Fibroblast of lung (primary cell): ENCODE measurements around the gene SMPD3. TPM values are rescaled to one million over a fixed set of nuclear protein-coding genes. Genes with fewer than 3 reads are reported as not detected.

ENCODE experiments used
- DNase-seq, 2 donors: peaks; one replicate each; pipeline versions ENCODE4 v3.0.0 to v3.0.0-alpha.2; 2010; ENCODE audit warnings: low read depth in 2 of 2
- H2AFZ ChIP-seq: 2 replicates; pipeline ENCODE4 v1.5.1; 2012; ENCODE audit warnings: low read length, control low read depth, inconsistent platforms
- H3K27ac ChIP-seq: 2 replicates; pipeline ENCODE4 v1.5.1; 2011; ENCODE audit warnings: low read length, control low read depth; ENCODE audit not compliant: insufficient read depth
- H3K27me3 ChIP-seq: 2 replicates; pipeline ENCODE4 v1.5.1; 2011; ENCODE audit warnings: mild to moderate bottlenecking, low read length; ENCODE audit not compliant: control insufficient read depth, insufficient read depth
- H3K36me3 ChIP-seq: 2 replicates; pipeline ENCODE4 v1.5.1; 2011; ENCODE audit warnings: low read length; ENCODE audit not compliant: control insufficient read depth, insufficient read depth
- H3K4me1 ChIP-seq: 2 replicates; pipeline ENCODE4 v1.5.1; 2011; ENCODE audit warnings: low read length; ENCODE audit not compliant: control insufficient read depth, insufficient read depth; ENCODE audit errors: extremely low read depth
- H3K4me2 ChIP-seq: 2 replicates; pipeline ENCODE4 v1.5.1; 2011; ENCODE audit warnings: low read length, control low read depth; ENCODE audit not compliant: insufficient read depth; ENCODE audit errors: extremely low read depth
- H3K4me3 ChIP-seq, 4 experiments: fragments of 200-600 bp in 1 of 4; sonication (generic) in 1 of 4; replicated peaks in 1 of 4; 2 replicates each; pipeline ENCODE4 v1.5.1; 2011 to 2016; ENCODE audit warnings: low read length in 4 of 4, low read depth in 3 of 4, mild to moderate bottlenecking in 3 of 4, control low read depth in 2 of 4, inconsistent platforms in 1 of 4, mixed read lengths in 1 of 4; ENCODE audit not compliant: insufficient read depth in 1 of 4; ENCODE audit errors: control extremely low read depth in 1 of 4
- H3K79me2 ChIP-seq: 2 replicates; pipeline ENCODE4 v1.5.1; 2012; ENCODE audit warnings: mild to moderate bottlenecking, low read length, inconsistent platforms; ENCODE audit not compliant: control insufficient read depth, insufficient read depth
- H3K9ac ChIP-seq: 2 replicates; pipeline ENCODE4 v1.5.1; 2011; ENCODE audit warnings: mild to moderate bottlenecking, low read length, control low read depth; ENCODE audit not compliant: insufficient read depth
- H3K9me3 ChIP-seq: 2 replicates; pipeline ENCODE4 v1.5.1; 2012; ENCODE audit warnings: low read depth, low read length; ENCODE audit not compliant: control insufficient read depth, insufficient read depth
- H4K20me1 ChIP-seq: 2 replicates; pipeline ENCODE4 v1.5.1; 2011; ENCODE audit warnings: low read length; ENCODE audit not compliant: control insufficient read depth, insufficient read depth; ENCODE audit errors: extremely low read depth
- EZH2 ChIP-seq: IDR thresholded peaks from 2 replicates; pipeline ENCODE4 v1.5.1; 2012; ENCODE audit warnings: low read length, control low read depth, mild to moderate bottlenecking; ENCODE audit errors: missing control alignments
- polyA plus RNA-seq, 2 donors: library from polyadenylated mRNA; depleted of rRNA in 1 of 2; stranded (reverse) in 1 of 2; unstranded in 1 of 2; fragments of >200 nt; gene quantifications; 2 replicates each; pipeline ENCODE4 v1.2.1, GENCODE V29; 2011 to 2012; ENCODE audit warnings: missing spikeins in 1 of 2
- total RNA-seq: library from RNA; depleted of rRNA; stranded (reverse); fragments of >200 nt; gene quantifications from 2 replicates; pipeline ENCODE4 v1.2.1, GENCODE V29; 2014
- TF ChIP-seq, protein P1 (sequence below), 2 donors: IDR thresholded peaks in 1 of 2; conservative IDR thresholded peaks in 1 of 2; 1 replicate in 1 of 2; 2 replicates in 1 of 2; pipeline ENCODE4 v1.5.1; 2011 to 2012; ENCODE audit warnings: low read length in 2 of 2, control low read depth in 1 of 2, inconsistent platforms in 1 of 2, low read depth in 1 of 2, mild to moderate bottlenecking in 1 of 2

Gene SMPD3
- total and polyA plus RNA-seq, 2 donors (not counting 1 experiment from before 2014, with no cell fraction given) = under 0.01 to 0.08 TPM

DNA sequence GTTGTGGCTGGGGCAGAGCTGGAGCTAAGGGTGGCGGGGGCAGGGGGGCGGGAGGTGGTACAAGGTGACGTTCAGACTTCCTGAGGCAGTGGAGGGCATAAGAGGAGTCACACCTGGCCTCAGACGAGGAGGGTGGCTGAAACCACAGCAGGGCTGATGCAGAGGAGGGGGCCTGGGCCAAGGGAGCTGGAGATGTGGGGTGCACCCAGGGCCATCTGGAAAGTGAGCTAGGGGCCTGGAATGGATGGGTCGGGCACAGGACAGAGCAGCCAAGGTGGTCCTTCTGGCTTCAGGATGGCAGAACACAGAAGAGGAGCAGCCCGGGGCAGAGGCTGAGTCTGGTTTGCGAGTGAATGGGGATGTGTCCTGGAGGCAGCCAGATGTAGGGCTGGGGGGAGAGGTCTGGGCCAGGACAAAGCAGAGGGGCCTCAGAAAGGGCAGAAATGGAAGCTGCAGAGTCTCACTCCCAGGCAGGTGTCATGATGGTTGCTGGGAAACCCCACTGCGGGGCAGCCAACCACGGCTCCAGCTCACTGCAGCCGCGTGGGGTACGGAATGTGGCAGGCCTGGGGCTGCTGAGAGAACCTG is 79.9 kb downstream of the SMPD3 start:
- no peak for TF ChIP-seq EZH2
- TF ChIP-seq, protein P1, sequence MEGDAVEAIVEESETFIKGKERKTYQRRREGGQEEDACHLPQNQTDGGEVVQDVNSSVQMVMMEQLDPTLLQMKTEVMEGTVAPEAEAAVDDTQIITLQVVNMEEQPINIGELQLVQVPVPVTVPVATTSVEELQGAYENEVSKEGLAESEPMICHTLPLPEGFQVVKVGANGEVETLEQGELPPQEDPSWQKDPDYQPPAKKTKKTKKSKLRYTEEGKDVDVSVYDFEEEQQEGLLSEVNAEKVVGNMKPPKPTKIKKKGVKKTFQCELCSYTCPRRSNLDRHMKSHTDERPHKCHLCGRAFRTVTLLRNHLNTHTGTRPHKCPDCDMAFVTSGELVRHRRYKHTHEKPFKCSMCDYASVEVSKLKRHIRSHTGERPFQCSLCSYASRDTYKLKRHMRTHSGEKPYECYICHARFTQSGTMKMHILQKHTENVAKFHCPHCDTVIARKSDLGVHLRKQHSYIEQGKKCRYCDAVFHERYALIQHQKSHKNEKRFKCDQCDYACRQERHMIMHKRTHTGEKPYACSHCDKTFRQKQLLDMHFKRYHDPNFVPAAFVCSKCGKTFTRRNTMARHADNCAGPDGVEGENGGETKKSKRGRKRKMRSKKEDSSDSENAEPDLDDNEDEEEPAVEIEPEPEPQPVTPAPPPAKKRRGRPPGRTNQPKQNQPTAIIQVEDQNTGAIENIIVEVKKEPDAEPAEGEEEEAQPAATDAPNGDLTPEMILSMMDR (conservative IDR thresholded peaks at IDR 0.05 in 1 of 2, IDR thresholded peaks at IDR 0.05 in 1 of 2; ENCODE audit: low read depth in 1 of 2, low read length in 2 of 2) = no peak
- no peak for DNase-seq
- Histone ChIP-seq H3K9me3 (no peaks in the 10 kb centered on the region), H3K36me3 (no peaks in the 10 kb centered on the region), H2AFZ (no peak overlapping the region), H3K4me1 (no peaks in the 10 kb centered on the region), H3K27me3 (peaks cover 2% of the 10 kb centered on the region), H3K4me2 (no peak overlapping the region), H3K9ac (no peak overlapping the region), H3K4me3 (no peak overlapping the region), H3K27ac (no peak overlapping the region), H3K79me2 (no peaks in the 10 kb centered on the region), H4K20me1 (no peaks in the 10 kb centered on the region)

DNA sequence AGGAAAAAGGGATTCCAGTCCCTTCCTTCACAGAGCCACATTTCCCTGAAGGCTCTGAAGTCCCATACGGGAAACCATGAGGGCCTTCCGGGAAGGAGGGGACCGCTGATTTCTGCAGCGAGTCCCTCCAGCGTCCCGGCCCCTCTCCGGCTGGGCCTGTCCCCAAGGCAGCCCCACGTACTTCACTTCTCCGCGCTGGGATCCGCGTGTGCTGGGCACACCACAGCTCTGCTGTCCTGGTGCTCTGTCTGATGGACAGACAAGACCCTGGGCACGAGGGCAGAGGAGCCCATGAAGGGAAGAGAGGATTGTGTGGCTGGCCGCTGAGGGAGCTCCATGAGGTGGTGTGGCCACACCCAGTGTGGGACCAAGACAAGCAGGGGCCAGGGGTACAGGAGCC is 80.4 kb downstream of the SMPD3 start:
- Histone ChIP-seq H3K9ac (no peak overlapping the region), H3K4me1 (no peaks in the 10 kb centered on the region), H3K4me2 (no peak overlapping the region), H3K27me3 (peaks cover 2% of the 10 kb centered on the region), H2AFZ (no peak overlapping the region), H3K4me3 (no peak overlapping the region), H3K36me3 (no peaks in the 10 kb centered on the region), H4K20me1 (no peaks in the 10 kb centered on the region), H3K27ac (no peak overlapping the region), H3K79me2 (no peaks in the 10 kb centered on the region), H3K9me3 (no peaks in the 10 kb centered on the region)
- TF ChIP-seq, protein P1 (conservative IDR thresholded peaks at IDR 0.05 in 1 of 2, IDR thresholded peaks at IDR 0.05 in 1 of 2; ENCODE audit: low read depth in 1 of 2, low read length in 2 of 2) = no peak
- no peak for TF ChIP-seq EZH2
- no peak for DNase-seq

GRCh38 chr16:68367440-68367839 is 80.9 kb downstream of the SMPD3 start:
- no peaks in the 10 kb centered on the region for H3K4me1 ChIP-seq
- H3K27me3 ChIP-seq = peaks cover 2% of the 10 kb centered on the region
- DNase-seq = no peak
- no peaks in the 10 kb centered on the region for H3K36me3 ChIP-seq
- H3K9ac ChIP-seq = no peak overlapping the region
- no peak overlapping the region for H3K4me3 ChIP-seq
- H2AFZ ChIP-seq = no peak overlapping the region
- H4K20me1 ChIP-seq = no peaks in the 10 kb centered on the region
- H3K4me2 ChIP-seq = no peak overlapping the region
- no peak for TF ChIP-seq EZH2
- TF ChIP-seq, protein P1 (conservative IDR thresholded peaks at IDR 0.05 in 1 of 2, IDR thresholded peaks at IDR 0.05 in 1 of 2; ENCODE audit: low read depth in 1 of 2, low read length in 2 of 2) = no peak
- no peaks in the 10 kb centered on the region for H3K9me3 ChIP-seq
- H3K27ac ChIP-seq = no peak overlapping the region
- H3K79me2 ChIP-seq = no peaks in the 10 kb centered on the region
